PFSK-1 (cell line): Measurements from ENCODE around the gene NPIPB8. TPM values are rescaled to one million over a fixed set of nuclear protein-coding genes. Genes with fewer than 3 reads are reported as not detected.
"Not testable (repeated sequence)": the region's sequence is repeated elsewhere in the genome, so short reads cannot be mapped to it uniquely, and the experiment has no call there.

Experiments
- FOXP2 ChIP-seq: optimal IDR thresholded peaks from 2 replicates; pipeline ENCODE3; 2011; ENCODE audit warnings: borderline replicate concordance, control low read depth, inconsistent platforms; ENCODE audit not compliant: insufficient read depth; ENCODE audit errors: extremely low read length, extremely low read depth
- POLR2AphosphoS5 ChIP-seq: IDR thresholded peaks from 2 replicates; pipeline ENCODE4 v1.6.1; 2012; ENCODE audit warnings: low read depth, mild to moderate bottlenecking, control low read depth, low read length, moderate library complexity
- SIN3A ChIP-seq: IDR thresholded peaks from 2 replicates; pipeline ENCODE4 v1.6.1; 2012; ENCODE audit warnings: mild to moderate bottlenecking, low read length, moderate library complexity, borderline replicate concordance; ENCODE audit not compliant: insufficient read depth
- TAF1 ChIP-seq: IDR thresholded peaks from 2 replicates; pipeline ENCODE4 v1.6.1; 2012; ENCODE audit warnings: low read length, control low read depth, borderline replicate concordance; ENCODE audit not compliant: insufficient read depth
- polyA plus RNA-seq: library from polyadenylated mRNA; unstranded; fragments of >200 nt; gene quantifications from one replicate; pipeline ENCODE4 v1.2.1, GENCODE V29; 2012; ENCODE audit warnings: low read depth, missing spikeins; ENCODE audit not compliant: insufficient read length
- TF ChIP-seq, protein P1 (sequence below), 2 experiments: IDR thresholded peaks; 2 replicates each; pipeline versions ENCODE4 v1.6.1 to v1.8.0; 2011 to 2012; ENCODE audit warnings: low read depth in 2 of 2, low read length in 2 of 2, control low read depth in 1 of 2, inconsistent platforms in 1 of 2, mild to moderate bottlenecking in 1 of 2, moderate library complexity in 1 of 2; ENCODE audit not compliant: insufficient read depth in 1 of 2

The NPIPB8 gene
- polyA plus RNA-seq: not detected

DNA sequence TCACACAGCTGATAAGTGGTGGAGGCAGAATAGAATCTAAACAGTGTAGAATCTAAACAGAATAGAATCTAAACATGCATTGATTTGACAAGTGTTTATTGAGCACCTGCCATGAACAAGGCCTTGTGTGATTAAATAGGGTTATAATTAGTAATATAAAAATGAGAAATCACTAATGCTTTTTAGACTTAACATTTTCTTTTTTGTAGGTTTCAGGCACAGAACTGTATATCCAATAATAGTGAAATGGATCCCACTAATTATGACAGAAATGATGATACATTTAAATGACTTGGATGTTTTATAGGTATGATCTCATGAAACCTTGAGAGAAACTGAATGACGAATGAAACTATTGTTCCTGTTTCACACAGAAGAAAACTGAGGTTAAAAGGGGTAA, at the start of gene NPIPB8:
Gene NPIPB8, plus strand, starts transcription at position 301 of the 400 bp plus-strand sequence. CDS start 296 bp downstream, outside the sequence.
- TF ChIP-seq, protein P1, sequence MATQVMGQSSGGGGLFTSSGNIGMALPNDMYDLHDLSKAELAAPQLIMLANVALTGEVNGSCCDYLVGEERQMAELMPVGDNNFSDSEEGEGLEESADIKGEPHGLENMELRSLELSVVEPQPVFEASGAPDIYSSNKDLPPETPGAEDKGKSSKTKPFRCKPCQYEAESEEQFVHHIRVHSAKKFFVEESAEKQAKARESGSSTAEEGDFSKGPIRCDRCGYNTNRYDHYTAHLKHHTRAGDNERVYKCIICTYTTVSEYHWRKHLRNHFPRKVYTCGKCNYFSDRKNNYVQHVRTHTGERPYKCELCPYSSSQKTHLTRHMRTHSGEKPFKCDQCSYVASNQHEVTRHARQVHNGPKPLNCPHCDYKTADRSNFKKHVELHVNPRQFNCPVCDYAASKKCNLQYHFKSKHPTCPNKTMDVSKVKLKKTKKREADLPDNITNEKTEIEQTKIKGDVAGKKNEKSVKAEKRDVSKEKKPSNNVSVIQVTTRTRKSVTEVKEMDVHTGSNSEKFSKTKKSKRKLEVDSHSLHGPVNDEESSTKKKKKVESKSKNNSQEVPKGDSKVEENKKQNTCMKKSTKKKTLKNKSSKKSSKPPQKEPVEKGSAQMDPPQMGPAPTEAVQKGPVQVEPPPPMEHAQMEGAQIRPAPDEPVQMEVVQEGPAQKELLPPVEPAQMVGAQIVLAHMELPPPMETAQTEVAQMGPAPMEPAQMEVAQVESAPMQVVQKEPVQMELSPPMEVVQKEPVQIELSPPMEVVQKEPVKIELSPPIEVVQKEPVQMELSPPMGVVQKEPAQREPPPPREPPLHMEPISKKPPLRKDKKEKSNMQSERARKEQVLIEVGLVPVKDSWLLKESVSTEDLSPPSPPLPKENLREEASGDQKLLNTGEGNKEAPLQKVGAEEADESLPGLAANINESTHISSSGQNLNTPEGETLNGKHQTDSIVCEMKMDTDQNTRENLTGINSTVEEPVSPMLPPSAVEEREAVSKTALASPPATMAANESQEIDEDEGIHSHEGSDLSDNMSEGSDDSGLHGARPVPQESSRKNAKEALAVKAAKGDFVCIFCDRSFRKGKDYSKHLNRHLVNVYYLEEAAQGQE (IDR thresholded peaks at IDR 0.05; ENCODE audit: insufficient read depth in 1 of 2, low read depth in 2 of 2, low read length in 2 of 2): not testable (repeated sequence)
- not testable (repeated sequence) for TF ChIP-seq SIN3A, FOXP2

DNA sequence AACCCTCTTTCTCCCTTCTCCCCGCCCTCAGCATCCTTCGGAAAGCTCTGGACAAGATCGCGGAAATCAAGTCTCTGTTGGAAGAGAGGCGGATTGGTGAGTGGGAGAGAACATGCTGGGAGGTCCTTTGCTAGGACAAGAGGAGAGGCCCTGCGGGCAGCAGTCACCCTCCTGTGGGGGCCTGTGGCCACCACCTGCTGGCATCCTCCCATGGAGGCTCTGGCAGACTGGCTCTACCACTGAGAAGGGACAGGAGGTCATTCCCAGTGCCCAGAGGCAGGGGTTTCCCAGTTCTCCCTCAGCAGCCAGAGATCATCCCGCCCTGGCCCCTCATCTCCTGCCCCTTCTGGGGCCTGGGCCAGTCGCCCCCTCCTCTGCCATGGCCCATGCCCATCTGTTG, 48.8 kb upstream of the NPIPB8 start:
- TF ChIP-seq POLR2AphosphoS5 (no peak), FOXP2 (no peak), TAF1 (no peak), SIN3A (no peak)
- TF ChIP-seq, protein P1 (IDR thresholded peaks at IDR 0.05; ENCODE audit: insufficient read depth in 1 of 2, low read depth in 2 of 2, low read length in 2 of 2): no peak

DNA sequence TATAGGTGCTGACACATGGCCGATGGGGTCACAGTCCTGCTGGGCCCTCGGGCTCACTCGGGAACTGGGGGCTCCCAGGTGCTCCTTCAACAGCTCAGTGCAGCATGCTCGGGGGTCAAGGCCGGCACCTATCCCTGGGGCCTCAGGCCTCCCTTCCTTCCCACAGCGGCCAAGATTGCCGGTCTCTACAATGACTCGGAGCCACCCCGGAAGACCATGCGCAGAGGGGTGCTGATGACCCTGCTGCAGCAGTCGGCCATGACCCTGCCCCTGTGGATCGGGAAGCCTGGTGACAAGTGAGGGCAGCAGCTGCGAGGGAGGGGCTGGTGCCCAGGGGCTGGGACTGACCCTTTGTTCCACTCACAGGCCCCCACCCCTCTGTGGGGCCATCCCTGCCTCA, 47.9 kb upstream of the NPIPB8 start:
- TF ChIP-seq SIN3A (no peak), FOXP2 (no peak), POLR2AphosphoS5 (no peak)
- TF ChIP-seq, protein P1 (IDR thresholded peaks at IDR 0.05; ENCODE audit: insufficient read depth in 1 of 2, low read depth in 2 of 2, low read length in 2 of 2): no peak

DNA sequence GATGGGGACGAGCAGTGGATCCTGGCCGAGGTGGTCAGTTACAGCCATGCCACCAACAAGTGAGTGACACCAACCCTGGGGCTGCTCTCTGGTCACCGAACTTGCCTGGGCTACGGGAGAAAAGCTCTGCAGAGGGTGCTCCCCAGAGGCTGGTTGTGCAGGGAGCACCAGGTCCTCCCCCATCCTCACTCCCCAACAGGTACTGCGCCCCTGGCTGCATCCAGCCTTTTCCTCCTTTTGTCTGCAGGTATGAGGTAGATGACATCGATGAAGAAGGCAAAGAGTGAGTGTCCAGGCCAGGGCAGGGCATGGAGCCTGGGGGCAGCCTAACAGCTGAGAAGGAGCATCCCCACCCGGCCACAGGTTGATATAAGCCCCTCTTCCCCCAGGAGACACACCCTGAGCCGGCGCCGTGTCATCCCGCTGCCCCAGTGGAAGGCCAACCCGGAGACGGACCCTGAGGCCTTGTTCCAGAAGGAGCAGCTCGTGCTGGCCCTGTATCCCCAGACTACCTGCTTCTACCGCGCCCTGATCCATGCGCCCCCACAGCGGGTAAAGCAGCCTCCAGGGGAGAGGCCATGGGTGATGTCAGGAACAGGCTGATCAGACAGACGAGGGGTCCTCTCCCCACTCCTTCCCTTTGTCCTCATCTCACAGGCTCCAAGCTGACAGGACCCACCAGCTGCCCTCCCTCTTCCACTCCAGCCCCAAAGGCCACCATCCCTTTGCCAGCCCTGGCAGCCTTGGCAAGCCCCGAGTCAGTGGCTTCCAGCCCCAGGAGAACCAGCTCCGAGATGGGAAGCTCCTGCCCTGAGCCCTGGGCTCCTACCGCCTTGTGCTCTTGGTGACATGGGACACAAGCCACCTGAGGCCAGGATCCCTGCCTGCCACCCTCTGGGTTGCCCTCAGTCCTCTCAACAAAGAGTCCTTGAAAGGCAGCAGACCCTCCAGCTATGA, 47.2 kb upstream of the NPIPB8 start:
- TF ChIP-seq TAF1 (no peak), POLR2AphosphoS5 (no peak), SIN3A (no peak)

DNA sequence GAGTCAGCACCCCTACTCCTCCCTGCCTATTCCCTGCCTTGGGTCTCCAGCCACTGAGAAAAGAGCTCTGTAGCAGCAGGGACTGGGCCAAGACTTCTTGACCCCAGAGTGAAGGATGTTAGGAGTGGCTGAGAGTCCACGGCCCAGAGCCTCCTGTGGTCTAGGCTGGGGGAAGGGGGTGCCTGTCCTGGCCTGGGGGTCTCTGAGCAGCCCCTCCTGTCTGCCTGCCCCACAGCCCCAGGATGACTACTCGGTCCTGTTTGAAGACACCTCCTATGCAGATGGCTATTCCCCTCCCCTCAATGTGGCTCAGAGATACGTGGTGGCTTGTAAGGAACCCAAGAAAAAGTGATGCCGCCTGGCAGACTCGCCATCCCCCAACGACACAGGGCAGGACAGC, 46.5 kb upstream of the NPIPB8 start:
- no peak for TF ChIP-seq FOXP2
- TF ChIP-seq, protein P1 (IDR thresholded peaks at IDR 0.05; ENCODE audit: insufficient read depth in 1 of 2, low read depth in 2 of 2, low read length in 2 of 2): no peak
- no peak for TF ChIP-seq SIN3A
- TF ChIP-seq POLR2AphosphoS5: no peak
- no peak for TF ChIP-seq TAF1
